Measurements from ENCODE around the gene KRTAP13-3. TPM values are rescaled to one million over a fixed set of nuclear protein-coding genes. Genes with fewer than 3 reads are reported as not detected.

Gene KRTAP13-3
- total RNA-seq, 1 experiment from 2014 or later = not detected

DNA sequence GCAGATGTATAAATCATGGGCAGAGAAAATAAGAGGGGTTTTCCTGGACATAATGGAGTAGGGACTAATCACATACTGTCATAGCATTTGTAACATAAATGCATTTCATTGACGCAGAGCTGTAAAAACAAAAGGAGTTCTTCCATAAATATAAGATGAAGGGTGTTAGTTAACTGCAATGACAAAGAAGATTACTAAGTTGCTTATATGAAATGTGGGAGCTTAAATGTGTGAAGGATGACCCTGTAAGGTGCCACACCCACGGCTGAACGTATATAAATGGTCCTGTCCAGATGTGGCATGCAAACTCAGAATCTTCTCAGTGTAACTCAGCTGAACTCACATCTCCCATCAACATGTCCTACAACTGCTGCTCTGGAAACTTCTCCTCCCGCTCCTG, 30.0 kb downstream of the KRTAP13-3 start, which contains the start of gene KRTAP13-1:
Gene KRTAP13-1 (plus strand): TSS at position 301 of the 400 bp plus-strand sequence. CDS start 56 bp downstream, at position 357.
- H3K36me3 ChIP-seq (replicated peaks; ENCODE audit: control insufficient read depth, insufficient read depth, low read length) = no peaks in the 10 kb centered on the region
- H3K4me3 ChIP-seq (ENCODE audit: insufficient read depth, low read depth, low read length) = no peak within 1 kb of the TSS
- no peaks in the 10 kb centered on the region for H3K27me3 ChIP-seq (ENCODE audit: control insufficient read depth, insufficient read depth, low read length)
- no peak for DNase-seq

DNA sequence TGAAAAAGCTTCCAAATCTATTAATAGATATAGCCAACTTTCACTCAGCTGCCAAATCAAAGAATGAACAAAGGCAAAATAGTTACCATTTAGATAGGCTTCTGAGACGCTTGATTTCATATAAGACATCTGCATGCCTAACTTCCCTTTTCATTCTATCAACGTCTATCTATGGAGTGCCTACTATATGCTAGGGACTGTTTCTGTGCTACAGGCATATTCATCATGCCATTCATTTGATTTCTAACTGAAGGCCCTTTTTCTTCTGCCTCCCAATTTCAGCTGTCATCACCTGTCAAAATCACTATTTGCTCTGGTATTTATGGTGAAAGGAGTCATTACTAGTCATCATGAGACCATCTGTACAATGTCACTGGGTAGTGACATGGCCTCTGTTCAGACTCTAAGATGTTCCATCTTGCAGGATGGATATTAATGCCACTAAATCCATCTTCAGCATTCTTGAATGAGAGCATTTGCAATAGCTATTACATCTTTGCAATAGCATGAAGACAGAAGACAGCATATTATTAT, 34.2 kb downstream of the KRTAP13-3 start:
- no peaks in the 10 kb centered on the region for H3K27me3 ChIP-seq (ENCODE audit: control insufficient read depth, insufficient read depth, low read length)
- no peak for DNase-seq
- H3K36me3 ChIP-seq (replicated peaks; ENCODE audit: control insufficient read depth, insufficient read depth, low read length) = no peaks in the 10 kb centered on the region
- H3K4me3 ChIP-seq (ENCODE audit: insufficient read depth, low read depth, low read length) = no peak overlapping the region

DNA sequence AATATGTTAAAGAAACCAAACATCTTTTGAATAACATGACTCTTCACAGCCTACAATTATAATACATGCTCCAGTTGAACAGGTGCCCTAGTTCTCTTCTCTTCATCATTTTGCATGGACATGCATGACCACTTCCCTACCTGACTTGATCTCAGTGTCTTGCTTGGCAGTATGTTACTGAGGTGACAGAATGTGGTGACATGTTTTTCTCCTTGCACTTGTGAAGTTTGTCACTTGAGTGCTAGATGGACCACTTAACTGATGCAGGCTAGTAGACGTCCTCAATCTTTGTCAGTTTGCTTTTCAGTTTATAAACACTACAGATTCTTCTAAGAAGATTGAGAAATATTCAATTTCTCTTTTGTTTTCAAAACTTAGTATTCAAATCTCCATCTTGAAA, 43.5 kb downstream of the KRTAP13-3 start:
- no peaks in the 10 kb centered on the region for H3K36me3 ChIP-seq (replicated peaks; ENCODE audit: control insufficient read depth, insufficient read depth, low read length)
- DNase-seq = no peak
- H3K27me3 ChIP-seq (ENCODE audit: control insufficient read depth, insufficient read depth, low read length) = no peaks in the 10 kb centered on the region
- no peak overlapping the region for H3K4me3 ChIP-seq (ENCODE audit: insufficient read depth, low read depth, low read length)

Other genes starting within 250 kb of the KRTAP13-3 start
- gene CLDN8, start 209.8 kb downstream of the KRTAP13-3 start, total RNA-seq (2014; rRNA removed; shearing (Covaris generic)) = not detected in 2 replicates
- gene KRTAP24-1, start 143.0 kb downstream of the KRTAP13-3 start, total RNA-seq (2014; rRNA removed; shearing (Covaris generic)) = not detected in 2 replicates
- not detected in 2 replicates for gene KRTAP25-1, start 136.4 kb downstream of the KRTAP13-3 start, total RNA-seq (2014; rRNA removed; shearing (Covaris generic))
- gene KRTAP26-1, start 105.6 kb downstream of the KRTAP13-3 start, total RNA-seq (2014; rRNA removed; shearing (Covaris generic)) = not detected in 2 replicates
- not detected in 2 replicates for gene KRTAP27-1, start 88.2 kb downstream of the KRTAP13-3 start, total RNA-seq (2014; rRNA removed; shearing (Covaris generic))
- not detected in 2 replicates for gene KRTAP23-1, start 77.3 kb downstream of the KRTAP13-3 start, total RNA-seq (2014; rRNA removed; shearing (Covaris generic))
- gene KRTAP13-2, start 53.7 kb downstream of the KRTAP13-3 start, total RNA-seq (2014; rRNA removed; shearing (Covaris generic)) = not detected in 2 replicates
- gene KRTAP13-1, start 29.9 kb downstream of the KRTAP13-3 start, total RNA-seq (2014; rRNA removed; shearing (Covaris generic)) = not detected in 2 replicates
- not detected in 2 replicates for gene KRTAP13-4, start 4.3 kb upstream of the KRTAP13-3 start, total RNA-seq (2014; rRNA removed; shearing (Covaris generic))
- not detected in 2 replicates for gene KRTAP15-1, start 14.3 kb upstream of the KRTAP13-3 start, total RNA-seq (2014; rRNA removed; shearing (Covaris generic))
- gene KRTAP19-1, start 54.4 kb upstream of the KRTAP13-3 start, total RNA-seq (2014; rRNA removed; shearing (Covaris generic)) = not detected in 2 replicates
- not detected in 2 replicates for gene KRTAP19-2, start 61.5 kb upstream of the KRTAP13-3 start, total RNA-seq (2014; rRNA removed; shearing (Covaris generic))
- gene KRTAP19-3, start 66.1 kb upstream of the KRTAP13-3 start, total RNA-seq (2014; rRNA removed; shearing (Covaris generic)) = not detected in 2 replicates
- gene KRTAP19-4, start 71.2 kb upstream of the KRTAP13-3 start, total RNA-seq (2014; rRNA removed; shearing (Covaris generic)) = not detected in 2 replicates
- not detected in 2 replicates for gene KRTAP19-5, start 76.2 kb upstream of the KRTAP13-3 start, total RNA-seq (2014; rRNA removed; shearing (Covaris generic))
- not detected in 2 replicates for gene KRTAP19-6, start 115.9 kb upstream of the KRTAP13-3 start, total RNA-seq (2014; rRNA removed; shearing (Covaris generic))
- gene KRTAP19-7, start 135.4 kb upstream of the KRTAP13-3 start, total RNA-seq (2014; rRNA removed; shearing (Covaris generic)) = not detected in 2 replicates
- gene KRTAP22-2, start 164.5 kb upstream of the KRTAP13-3 start, total RNA-seq (2014; rRNA removed; shearing (Covaris generic)) = not detected in 2 replicates
- not detected in 2 replicates for gene KRTAP6-3, start 166.5 kb upstream of the KRTAP13-3 start, total RNA-seq (2014; rRNA removed; shearing (Covaris generic))
- not detected in 2 replicates for gene KRTAP6-2, start 173.0 kb upstream of the KRTAP13-3 start, total RNA-seq (2014; rRNA removed; shearing (Covaris generic))
- not detected in 2 replicates for gene KRTAP22-1, start 175.2 kb upstream of the KRTAP13-3 start, total RNA-seq (2014; rRNA removed; shearing (Covaris generic))
- gene KRTAP6-1, start 188.0 kb upstream of the KRTAP13-3 start, total RNA-seq (2014; rRNA removed; shearing (Covaris generic)) = not detected in 2 replicates
- gene KRTAP20-1, start 190.5 kb upstream of the KRTAP13-3 start, total RNA-seq (2014; rRNA removed; shearing (Covaris generic)) = not detected in 2 replicates
- not detected in 2 replicates for gene KRTAP20-4, start 194.7 kb upstream of the KRTAP13-3 start, total RNA-seq (2014; rRNA removed; shearing (Covaris generic))
- gene KRTAP20-2, start 209.3 kb upstream of the KRTAP13-3 start, total RNA-seq (2014; rRNA removed; shearing (Covaris generic)) = not detected in 2 replicates
- not detected in 2 replicates for gene KRTAP20-3, start 216.9 kb upstream of the KRTAP13-3 start, total RNA-seq (2014; rRNA removed; shearing (Covaris generic))